ENCODE results near the gene RNF114. TPM values are rescaled to one million over a fixed set of nuclear protein-coding genes. Genes with fewer than 3 reads are reported as not detected.
A peak's percentile ranks its signal among the peaks of the same experiment; 100 is the strongest.

The RNF114 gene
- total RNA-seq, 2 donors from 2014 or later: 82.4 to 128 TPM

DNA sequence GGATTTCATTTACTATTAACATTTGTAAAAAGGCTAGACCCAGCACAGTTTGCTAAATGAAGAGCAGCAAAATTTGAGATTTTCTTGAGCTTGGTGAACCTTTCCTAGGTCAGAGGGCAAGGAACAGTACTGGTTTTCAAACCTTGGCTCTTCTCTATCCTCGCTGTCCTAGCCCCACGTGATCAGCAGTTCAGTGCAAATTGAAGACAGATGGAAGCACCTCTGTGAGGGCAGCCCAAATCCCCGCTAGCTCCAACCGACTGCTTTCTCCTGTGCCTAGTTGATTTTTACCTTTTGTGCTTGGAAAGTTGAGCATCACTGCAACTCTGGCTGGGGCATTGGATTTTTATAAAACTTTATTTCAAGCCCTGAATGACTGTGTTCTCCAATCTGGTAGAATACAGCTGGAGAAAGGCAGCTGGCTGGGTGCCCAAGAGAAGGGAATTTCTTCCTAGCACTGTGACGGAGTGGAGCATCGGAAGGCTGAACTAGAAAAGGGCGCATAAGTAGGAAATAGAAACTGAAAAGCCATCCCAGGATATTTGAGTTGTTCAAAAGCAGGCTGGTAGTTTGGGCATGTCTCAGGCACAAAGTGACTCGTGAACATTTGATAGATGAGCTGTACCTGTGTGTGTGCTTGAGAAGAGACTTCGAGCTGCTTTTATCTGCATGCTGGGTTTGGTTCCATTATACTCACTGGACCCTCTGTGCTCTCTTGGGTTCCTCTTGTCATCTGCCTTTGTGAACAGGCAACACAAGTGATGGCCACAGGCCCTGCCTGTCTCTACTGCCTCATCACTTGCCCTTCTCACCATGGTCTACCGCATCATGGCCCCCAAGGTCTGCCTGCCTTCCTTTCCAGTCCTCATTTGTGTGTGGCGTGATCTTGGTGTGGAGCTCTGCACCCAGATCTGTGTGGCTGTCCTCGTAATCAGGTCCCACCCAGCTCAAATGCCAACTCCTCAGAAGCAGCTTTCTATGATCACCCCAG lies 2.3 kb downstream of the RNF114 start:
- Histone ChIP-seq H3K4me1 (ENCODE audit: control insufficient read depth in 1 of 2, low read depth in 2 of 2) (peaks cover 29 to 32% of the 10 kb centered on the region in 2 donors), H3K36me3 (peaks cover 13% of the 10 kb centered on the region), H3K27ac (no peak overlapping the region), H3K9me3 (no peaks in the 10 kb centered on the region), H3K27me3 (replicated peaks; ENCODE audit: insufficient read depth) (no peaks in the 10 kb centered on the region), H3K4me3 (peak overlapping the region; percentile 21)
- no peak for TF ChIP-seq CTCF (IDR thresholded peaks at IDR 0.05)
- ATAC-seq (ENCODE audit: insufficient number of reproducible peaks, low FRiP score, low read depth) (no peak), DNase-seq (ENCODE audit: low spot score) (no peak)

- no peak for TF ChIP-seq CTCF (IDR thresholded peaks at IDR 0.05)
- Histone ChIP-seq H3K27ac (no peak overlapping the region), H3K27me3 (replicated peaks; ENCODE audit: insufficient read depth) (no peaks in the 10 kb centered on the region), H3K4me3 (no peak overlapping the region), H3K4me1 (ENCODE audit: control insufficient read depth in 1 of 2, low read depth in 2 of 2) (peaks cover 22 to 29% of the 10 kb centered on the region in 2 donors), H3K36me3 (peaks cover 22% of the 10 kb centered on the region), H3K9me3 (no peaks in the 10 kb centered on the region)
- DNase-seq (ENCODE audit: low spot score) (no peak), ATAC-seq (ENCODE audit: insufficient number of reproducible peaks, low FRiP score, low read depth) (no peak)
Observed at GRCh38 chr20:49941456-49941855, 5.3 kb downstream of the RNF114 start.

- Histone ChIP-seq H3K36me3 (peaks cover 22% of the 10 kb centered on the region), H3K4me1 (ENCODE audit: control insufficient read depth in 1 of 2, low read depth in 2 of 2) (peaks cover 19 to 26% of the 10 kb centered on the region in 2 donors), H3K9me3 (no peaks in the 10 kb centered on the region), H3K27me3 (replicated peaks; ENCODE audit: insufficient read depth) (no peaks in the 10 kb centered on the region), H3K27ac (no peak overlapping the region), H3K4me3 (no peak overlapping the region)
- ATAC-seq (ENCODE audit: insufficient number of reproducible peaks, low FRiP score, low read depth): no peak
- no peak for DNase-seq (ENCODE audit: low spot score)
- TF ChIP-seq CTCF (IDR thresholded peaks at IDR 0.05): no peak
Observed at GRCh38 chr20:49942303-49942702, 6.1 kb downstream of the RNF114 start.

GRCh38 chr20:49942942-49943341 lies 6.7 kb downstream of the RNF114 start:
- ATAC-seq (ENCODE audit: insufficient number of reproducible peaks, low FRiP score, low read depth) (no peak), DNase-seq (ENCODE audit: low spot score) (no peak)
- Histone ChIP-seq H3K36me3 (peaks cover 22% of the 10 kb centered on the region), H3K4me3 (no peak overlapping the region), H3K27ac (no peak overlapping the region), H3K9me3 (no peaks in the 10 kb centered on the region), H3K27me3 (replicated peaks; ENCODE audit: insufficient read depth) (no peaks in the 10 kb centered on the region), H3K4me1 (ENCODE audit: control insufficient read depth in 1 of 2, low read depth in 2 of 2) (peaks cover 13 to 20% of the 10 kb centered on the region in 2 donors)
- no peak for TF ChIP-seq CTCF (IDR thresholded peaks at IDR 0.05)

- Histone ChIP-seq H3K4me3 (no peak overlapping the region), H3K27me3 (replicated peaks; ENCODE audit: insufficient read depth) (no peaks in the 10 kb centered on the region), H3K27ac (no peak overlapping the region), H3K9me3 (no peaks in the 10 kb centered on the region), H3K36me3 (peaks cover 44% of the 10 kb centered on the region), H3K4me1 (ENCODE audit: control insufficient read depth in 1 of 2, low read depth in 2 of 2) (peaks cover 0 to 3% of the 10 kb centered on the region in 2 donors)
- ATAC-seq (ENCODE audit: insufficient number of reproducible peaks, low FRiP score, low read depth): no peak
- TF ChIP-seq CTCF (IDR thresholded peaks at IDR 0.05): no peak
- DNase-seq (ENCODE audit: low spot score): no peak
Observed at GRCh38 chr20:49945306-49945700, 9.1 kb downstream of the RNF114 start.
